Measurements from ENCODE around the gene BHLHE23. TPM values are rescaled to one million over a fixed set of nuclear protein-coding genes. Genes with fewer than 3 reads are reported as not detected.

Gene BHLHE23
- total RNA-seq, 1 experiment from 2014 or later, result not detected

- Mint-ChIP-seq H3K27ac (ENCODE audit: unreplicated experiment) (no peak overlapping the region), H3K4me1 (ENCODE audit: low read depth, unreplicated experiment) (peaks cover 13% of the 10 kb centered on the region), H3K4me3 (ENCODE audit: low read depth, unreplicated experiment) (peak overlapping the region; percentile 51), H3K9me3 (ENCODE audit: low read depth, unreplicated experiment) (no peaks in the 10 kb centered on the region), H3K36me3 (ENCODE audit: insufficient read depth, unreplicated experiment) (no peaks in the 10 kb centered on the region), H3K27me3 (ENCODE audit: unreplicated experiment) (peaks cover 96% of the 10 kb centered on the region)
- CTCF ChIA-PET, result interaction anchor here (1.3 to 1.8 kb wide), 4 partner anchors 35 to 133 kb away, joined by 3 to 47 read pairs (median 6); no protein-coding TSS in a partner anchor
- TF ChIP-seq, protein P1, sequence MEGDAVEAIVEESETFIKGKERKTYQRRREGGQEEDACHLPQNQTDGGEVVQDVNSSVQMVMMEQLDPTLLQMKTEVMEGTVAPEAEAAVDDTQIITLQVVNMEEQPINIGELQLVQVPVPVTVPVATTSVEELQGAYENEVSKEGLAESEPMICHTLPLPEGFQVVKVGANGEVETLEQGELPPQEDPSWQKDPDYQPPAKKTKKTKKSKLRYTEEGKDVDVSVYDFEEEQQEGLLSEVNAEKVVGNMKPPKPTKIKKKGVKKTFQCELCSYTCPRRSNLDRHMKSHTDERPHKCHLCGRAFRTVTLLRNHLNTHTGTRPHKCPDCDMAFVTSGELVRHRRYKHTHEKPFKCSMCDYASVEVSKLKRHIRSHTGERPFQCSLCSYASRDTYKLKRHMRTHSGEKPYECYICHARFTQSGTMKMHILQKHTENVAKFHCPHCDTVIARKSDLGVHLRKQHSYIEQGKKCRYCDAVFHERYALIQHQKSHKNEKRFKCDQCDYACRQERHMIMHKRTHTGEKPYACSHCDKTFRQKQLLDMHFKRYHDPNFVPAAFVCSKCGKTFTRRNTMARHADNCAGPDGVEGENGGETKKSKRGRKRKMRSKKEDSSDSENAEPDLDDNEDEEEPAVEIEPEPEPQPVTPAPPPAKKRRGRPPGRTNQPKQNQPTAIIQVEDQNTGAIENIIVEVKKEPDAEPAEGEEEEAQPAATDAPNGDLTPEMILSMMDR (IDR thresholded peaks at IDR 0.05; ENCODE audit: unreplicated experiment), result no peak
- BruUV-seq (replicated peaks), result no TSS peak
- intact Hi-C loops (cut with micrococcal nuclease; ENCODE audit: unreplicated experiment), result loop anchor here (2.0 kb wide), 1 partner anchor 135 kb away; no protein-coding TSS in a partner anchor
- no peak for DNase-seq
Measured at GRCh38 chr20:63007646-63008488, 1.1 kb upstream of the BHLHE23 start.

DNA sequence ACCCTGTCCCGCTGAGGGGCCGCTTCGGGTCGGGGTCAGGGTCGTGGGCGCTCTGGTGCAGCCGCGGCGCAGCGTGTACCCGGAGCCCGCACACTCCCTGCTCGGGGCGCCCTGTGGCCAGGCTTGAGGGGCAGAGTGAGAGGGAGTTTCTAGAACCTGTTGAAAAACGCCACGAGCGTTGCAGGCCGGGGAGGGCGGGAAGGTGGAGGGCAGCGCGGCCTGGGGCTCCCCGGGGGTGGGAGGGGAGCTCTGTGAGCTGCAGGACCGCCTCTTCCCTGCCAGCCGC, 539 bp upstream of the BHLHE23 start:
- BruUV-seq (replicated peaks), result no TSS peak
- no peak for DNase-seq
- TF ChIP-seq, protein P1 (IDR thresholded peaks at IDR 0.05; ENCODE audit: unreplicated experiment), result no peak
- Mint-ChIP-seq H3K9me3 (ENCODE audit: low read depth, unreplicated experiment) (no peaks in the 10 kb centered on the region), H3K4me1 (ENCODE audit: low read depth, unreplicated experiment) (peaks cover 13% of the 10 kb centered on the region), H3K27ac (ENCODE audit: unreplicated experiment) (no peak overlapping the region), H3K4me3 (ENCODE audit: low read depth, unreplicated experiment) (no peak overlapping the region), H3K36me3 (ENCODE audit: insufficient read depth, unreplicated experiment) (no peaks in the 10 kb centered on the region), H3K27me3 (ENCODE audit: unreplicated experiment) (peaks cover 96% of the 10 kb centered on the region)
- CTCF ChIA-PET, result interaction anchor here (1.5 kb wide), 1 partner anchor 35 kb away, joined by 6 read pairs; no protein-coding TSS in a partner anchor
- intact Hi-C loops (cut with micrococcal nuclease; ENCODE audit: unreplicated experiment), result no loop called here

DNA sequence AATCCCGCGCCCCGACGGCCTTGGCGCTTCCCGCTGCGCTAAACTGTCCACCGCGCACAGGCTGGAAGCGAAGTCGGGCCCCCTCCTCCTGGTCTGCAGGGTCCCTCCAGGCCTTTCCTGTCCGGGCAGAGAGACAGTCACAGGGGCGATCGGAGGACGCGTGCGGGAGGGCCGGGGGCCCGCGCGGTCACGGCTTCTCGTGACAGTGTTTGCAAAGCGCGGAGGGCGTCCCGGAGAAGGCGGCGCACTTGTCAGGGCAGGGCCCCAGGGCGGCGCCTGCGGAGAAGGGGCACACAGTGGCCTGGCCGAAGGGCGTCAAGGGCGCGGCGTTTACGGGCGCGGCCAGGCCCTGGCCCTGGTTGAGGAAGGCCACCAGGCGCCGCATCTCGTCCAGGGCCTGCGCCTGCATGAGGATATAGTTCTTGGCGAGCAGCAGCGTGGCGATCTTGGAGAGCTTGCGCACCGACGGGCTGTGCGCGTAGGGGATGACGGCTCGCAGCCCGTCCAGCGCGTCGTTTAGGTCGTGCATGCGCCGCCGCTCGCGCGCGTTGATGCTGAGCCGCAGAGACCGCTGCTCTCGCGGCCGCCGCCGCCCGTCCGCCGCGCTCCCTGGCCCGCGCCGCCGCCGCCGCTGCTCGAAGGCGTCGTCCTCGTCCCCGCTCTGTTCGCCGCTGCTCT, 763 bp downstream of the BHLHE23 start:
- H3K9me3 Mint-ChIP-seq (ENCODE audit: low read depth, unreplicated experiment), result no peaks in the 10 kb centered on the region
- TF ChIP-seq, protein P1 (IDR thresholded peaks at IDR 0.05; ENCODE audit: unreplicated experiment), result no peak
- H3K36me3 Mint-ChIP-seq (ENCODE audit: insufficient read depth, unreplicated experiment), result no peaks in the 10 kb centered on the region
- no peak overlapping the region for H3K27ac Mint-ChIP-seq (ENCODE audit: unreplicated experiment)
- H3K27me3 Mint-ChIP-seq (ENCODE audit: unreplicated experiment), result peaks cover 96% of the 10 kb centered on the region
- CTCF ChIA-PET, result no interaction called here
- intact Hi-C loops (cut with micrococcal nuclease; ENCODE audit: unreplicated experiment), result no loop called here
- no peak overlapping the region for H3K4me3 Mint-ChIP-seq (ENCODE audit: low read depth, unreplicated experiment)
- peaks cover 13% of the 10 kb centered on the region for H3K4me1 Mint-ChIP-seq (ENCODE audit: low read depth, unreplicated experiment)
- no TSS peak for BruUV-seq (replicated peaks)
- DNase-seq, result no peak

DNA sequence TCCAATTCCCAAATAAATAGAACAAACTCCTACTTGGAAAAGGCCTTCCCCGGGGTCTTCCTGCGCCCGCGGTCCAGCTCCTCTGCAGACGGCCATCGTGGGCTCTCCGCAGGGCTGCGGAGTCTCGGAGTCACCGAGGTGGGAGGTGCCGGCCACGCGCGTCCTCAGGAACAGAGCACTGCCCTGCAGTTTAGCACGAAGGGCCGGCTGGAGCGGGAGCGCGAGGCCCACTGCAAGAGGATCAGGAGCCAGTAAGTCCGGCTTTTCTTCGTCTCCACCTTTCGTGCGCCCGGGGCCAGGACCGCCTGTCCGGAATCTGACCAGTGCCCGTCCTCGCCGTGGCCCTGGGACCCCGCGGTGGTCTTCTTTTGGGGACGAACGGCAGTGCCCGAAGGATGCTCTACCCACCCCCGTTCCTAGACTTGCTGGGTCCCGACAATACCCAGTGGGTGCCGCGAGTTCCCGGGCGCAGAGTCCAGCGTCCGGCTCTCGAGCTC, 1.4 kb downstream of the BHLHE23 start:
- no peak overlapping the region for H3K4me3 Mint-ChIP-seq (ENCODE audit: low read depth, unreplicated experiment)
- peaks cover 96% of the 10 kb centered on the region for H3K27me3 Mint-ChIP-seq (ENCODE audit: unreplicated experiment)
- no peaks in the 10 kb centered on the region for H3K9me3 Mint-ChIP-seq (ENCODE audit: low read depth, unreplicated experiment)
- intact Hi-C loops (cut with micrococcal nuclease; ENCODE audit: unreplicated experiment), result no loop called here
- BruUV-seq (replicated peaks), result no TSS peak
- CTCF ChIA-PET, result no interaction called here
- no peaks in the 10 kb centered on the region for H3K36me3 Mint-ChIP-seq (ENCODE audit: insufficient read depth, unreplicated experiment)
- no peak overlapping the region for H3K27ac Mint-ChIP-seq (ENCODE audit: unreplicated experiment)
- H3K4me1 Mint-ChIP-seq (ENCODE audit: low read depth, unreplicated experiment), result peaks cover 13% of the 10 kb centered on the region
- no peak for DNase-seq
- TF ChIP-seq, protein P1 (IDR thresholded peaks at IDR 0.05; ENCODE audit: unreplicated experiment), result no peak
